Peyer's patch (tissue), 4 donors: ENCODE measurements around the gene CMTM4.

Source experiments
- POLR2A ChIP-seq, 2 donors: fragments of 450-650 bp; IDR thresholded peaks; one replicate each; pipeline ENCODE4 v1.5.1; 2017; ENCODE audit warnings: antibody characterized with exemption in 2 of 2, mild to moderate bottlenecking in 2 of 2, moderate library complexity in 2 of 2
- TF ChIP-seq, protein P1 (sequence below), 6 experiments: fragments of 450-650 bp in 4 of 6; fragments of 200-600 bp in 2 of 6; sonication (generic) in 1 of 6; IDR thresholded peaks; one replicate each; pipeline ENCODE4 v1.5.1; 2017 to 2019; ENCODE audit warnings: antibody characterized with exemption in 6 of 6, mild to moderate bottlenecking in 3 of 6, moderate library complexity in 1 of 6

DNA sequence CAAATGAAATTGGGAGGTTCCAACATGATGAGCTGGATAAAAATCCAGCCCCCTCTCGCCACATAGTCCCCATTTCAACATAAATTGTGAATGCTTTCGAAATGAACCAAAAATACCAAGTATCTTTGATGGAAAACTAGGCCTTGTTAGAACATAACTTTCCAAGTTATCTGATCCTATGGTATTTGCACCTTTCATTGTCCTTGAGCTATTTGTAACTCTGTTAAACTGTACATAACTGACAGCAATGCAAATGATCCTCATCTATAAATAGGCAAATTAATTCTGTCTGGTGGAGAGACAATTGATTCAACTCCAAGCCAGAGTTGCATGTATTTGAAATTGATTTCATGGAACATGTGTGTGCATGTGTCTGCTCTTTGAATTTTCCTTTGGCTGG, 18.2 kb downstream of the CMTM4 start:
- TF ChIP-seq, protein P1, sequence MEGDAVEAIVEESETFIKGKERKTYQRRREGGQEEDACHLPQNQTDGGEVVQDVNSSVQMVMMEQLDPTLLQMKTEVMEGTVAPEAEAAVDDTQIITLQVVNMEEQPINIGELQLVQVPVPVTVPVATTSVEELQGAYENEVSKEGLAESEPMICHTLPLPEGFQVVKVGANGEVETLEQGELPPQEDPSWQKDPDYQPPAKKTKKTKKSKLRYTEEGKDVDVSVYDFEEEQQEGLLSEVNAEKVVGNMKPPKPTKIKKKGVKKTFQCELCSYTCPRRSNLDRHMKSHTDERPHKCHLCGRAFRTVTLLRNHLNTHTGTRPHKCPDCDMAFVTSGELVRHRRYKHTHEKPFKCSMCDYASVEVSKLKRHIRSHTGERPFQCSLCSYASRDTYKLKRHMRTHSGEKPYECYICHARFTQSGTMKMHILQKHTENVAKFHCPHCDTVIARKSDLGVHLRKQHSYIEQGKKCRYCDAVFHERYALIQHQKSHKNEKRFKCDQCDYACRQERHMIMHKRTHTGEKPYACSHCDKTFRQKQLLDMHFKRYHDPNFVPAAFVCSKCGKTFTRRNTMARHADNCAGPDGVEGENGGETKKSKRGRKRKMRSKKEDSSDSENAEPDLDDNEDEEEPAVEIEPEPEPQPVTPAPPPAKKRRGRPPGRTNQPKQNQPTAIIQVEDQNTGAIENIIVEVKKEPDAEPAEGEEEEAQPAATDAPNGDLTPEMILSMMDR (IDR thresholded peaks at IDR 0.05), result no peak
- TF ChIP-seq POLR2A (IDR thresholded peaks at IDR 0.05), result no peak
